Adipocyte (in vitro differentiated cells): Measurements from ENCODE around the gene ANKS3.

Experiments
- DNase-seq: peaks from one replicate; pipeline ENCODE4 v3.0.0-alpha.2; 2015; ENCODE audit warnings: low read depth
- H3K27me3 ChIP-seq: replicated peaks from 2 replicates; pipeline ENCODE4 v1.7.0; 2013; ENCODE audit warnings: mild to moderate bottlenecking, low read length, moderate library complexity; ENCODE audit not compliant: control insufficient read depth, insufficient read depth
- H3K36me3 ChIP-seq: 2 replicates; pipeline ENCODE4 v1.7.0; 2013; ENCODE audit warnings: low read length, mild to moderate bottlenecking, moderate library complexity; ENCODE audit not compliant: control insufficient read depth, insufficient read depth, severe bottlenecking
- H3K4me1 ChIP-seq: 2 replicates; pipeline ENCODE4 v1.7.0; 2013; ENCODE audit warnings: mild to moderate bottlenecking, low read length, moderate library complexity; ENCODE audit not compliant: control insufficient read depth, insufficient read depth
- H3K4me3 ChIP-seq: 2 replicates; pipeline ENCODE4 v1.7.0; 2013; ENCODE audit warnings: mild to moderate bottlenecking, low read length, moderate library complexity
- H3K9ac ChIP-seq: 2 replicates; pipeline ENCODE4 v1.7.0; 2013; ENCODE audit warnings: mild to moderate bottlenecking, low read length, moderate library complexity
- H3K9me3 ChIP-seq: 2 replicates; pipeline ENCODE4 v1.7.0; 2013; ENCODE audit warnings: mild to moderate bottlenecking, low read length, moderate library complexity; ENCODE audit not compliant: control insufficient read depth

ANKS3 gene

GRCh38 chr16:4679850-4680636 is 54.0 kb downstream of the ANKS3 start:
- Histone ChIP-seq H3K4me1 (no peaks in the 10 kb centered on the region), H3K9me3 (no peaks in the 10 kb centered on the region), H3K36me3 (peaks cover 42% of the 10 kb centered on the region), H3K4me3 (peak overlapping the region; percentile 76), H3K27me3 (no peaks in the 10 kb centered on the region), H3K9ac (peak overlapping the region; percentile 90)
- no peak for DNase-seq

GRCh38 chr16:4679156-4679849 is 54.8 kb downstream of the ANKS3 start:
- H3K9ac ChIP-seq = peak overlapping the region; percentile 90
- no peaks in the 10 kb centered on the region for H3K4me1 ChIP-seq
- peaks cover 35% of the 10 kb centered on the region for H3K36me3 ChIP-seq
- H3K27me3 ChIP-seq = no peaks in the 10 kb centered on the region
- no peak for DNase-seq
- H3K9me3 ChIP-seq = no peaks in the 10 kb centered on the region
- peak overlapping the region; percentile 76 for H3K4me3 ChIP-seq

GRCh38 chr16:4678596-4678995 is 55.5 kb downstream of the ANKS3 start:
- Histone ChIP-seq H3K4me1 (no peaks in the 10 kb centered on the region), H3K9me3 (no peaks in the 10 kb centered on the region), H3K9ac (no peak overlapping the region), H3K4me3 (no peak overlapping the region), H3K27me3 (no peaks in the 10 kb centered on the region), H3K36me3 (peaks cover 30% of the 10 kb centered on the region)
- DNase-seq = no peak

GRCh38 chr16:4677994-4678393 is 56.1 kb downstream of the ANKS3 start:
- Histone ChIP-seq H3K4me1 (no peaks in the 10 kb centered on the region), H3K9ac (no peak overlapping the region), H3K9me3 (no peaks in the 10 kb centered on the region), H3K27me3 (no peaks in the 10 kb centered on the region), H3K36me3 (peaks cover 30% of the 10 kb centered on the region), H3K4me3 (no peak overlapping the region)
- DNase-seq = no peak

GRCh38 chr16:4677390-4677789 is 56.7 kb downstream of the ANKS3 start:
- Histone ChIP-seq H3K27me3 (no peaks in the 10 kb centered on the region), H3K9ac (no peak overlapping the region), H3K9me3 (no peaks in the 10 kb centered on the region), H3K36me3 (peaks cover 30% of the 10 kb centered on the region), H3K4me3 (no peak overlapping the region), H3K4me1 (no peaks in the 10 kb centered on the region)
- no peak for DNase-seq

- Histone ChIP-seq H3K4me1 (no peaks in the 10 kb centered on the region), H3K27me3 (no peaks in the 10 kb centered on the region), H3K9me3 (no peaks in the 10 kb centered on the region), H3K4me3 (no peak overlapping the region), H3K9ac (no peak overlapping the region), H3K36me3 (peaks cover 27% of the 10 kb centered on the region)
- no peak for DNase-seq
These were observed 57.2 kb downstream of the ANKS3 start for GRCh38 chr16:4676831-4677230.

GRCh38 chr16:4675864-4676786 is 57.9 kb downstream of the ANKS3 start:
- Histone ChIP-seq H3K9ac (no peak overlapping the region), H3K9me3 (no peaks in the 10 kb centered on the region), H3K4me3 (no peak overlapping the region), H3K36me3 (peaks cover 28% of the 10 kb centered on the region), H3K27me3 (no peaks in the 10 kb centered on the region), H3K4me1 (no peaks in the 10 kb centered on the region)
- DNase-seq = no peak

- Histone ChIP-seq H3K9ac (no peak overlapping the region), H3K4me3 (no peak overlapping the region), H3K9me3 (no peaks in the 10 kb centered on the region), H3K27me3 (no peaks in the 10 kb centered on the region), H3K36me3 (peaks cover 35% of the 10 kb centered on the region), H3K4me1 (no peaks in the 10 kb centered on the region)
- no peak for DNase-seq
These were observed 59.0 kb downstream of the ANKS3 start for GRCh38 chr16:4674926-4675530.

GRCh38 chr16:4673387-4674046 is 60.6 kb downstream of the ANKS3 start:
- no peaks in the 10 kb centered on the region for H3K4me1 ChIP-seq
- no peak overlapping the region for H3K9ac ChIP-seq
- no peaks in the 10 kb centered on the region for H3K27me3 ChIP-seq
- H3K4me3 ChIP-seq = no peak overlapping the region
- peaks cover 47% of the 10 kb centered on the region for H3K36me3 ChIP-seq
- DNase-seq = no peak
- no peaks in the 10 kb centered on the region for H3K9me3 ChIP-seq

- Histone ChIP-seq H3K9ac (no peak overlapping the region), H3K9me3 (no peaks in the 10 kb centered on the region), H3K4me3 (no peak overlapping the region), H3K36me3 (peaks cover 76% of the 10 kb centered on the region), H3K27me3 (no peaks in the 10 kb centered on the region), H3K4me1 (no peaks in the 10 kb centered on the region)
- no peak for DNase-seq
These were observed 65.6 kb downstream of the ANKS3 start for GRCh38 chr16:4668313-4668960.
